ENCODE measurements around the gene SNX3. TPM values are rescaled to one million over a fixed set of nuclear protein-coding genes. Genes with fewer than 3 reads are reported as not detected.

The SNX3 gene
- total RNA-seq, 3 donors from 2014 or later = 144 to 212 (median 151) TPM

- H3K27me3 ChIP-seq = no peaks in the 10 kb centered on the region
- no peak for DNase-seq (ENCODE audit: low spot score in 2 of 2)
- TF ChIP-seq POLR2AphosphoS5 (IDR thresholded peaks at IDR 0.05) (no peak), CTCF (IDR thresholded peaks at IDR 0.05) (no peak), POLR2A (IDR thresholded peaks at IDR 0.05) (no peak)
- H3K4me1 ChIP-seq = peaks cover 0 to 3% of the 10 kb centered on the region in 2 donors
- no peak overlapping the region for H3K27ac ChIP-seq
- no peaks in the 10 kb centered on the region for H3K36me3 ChIP-seq
- no peak overlapping the region for H3K4me3 ChIP-seq
- intact Hi-C loops (cut with DNase I; ENCODE audit: low total_unique reads) = no loop called here
- H3K9me3 ChIP-seq = no peaks in the 10 kb centered on the region
Observed at GRCh38 chr6:108263371-108263770, 2.5 kb upstream of the SNX3 start.

DNA sequence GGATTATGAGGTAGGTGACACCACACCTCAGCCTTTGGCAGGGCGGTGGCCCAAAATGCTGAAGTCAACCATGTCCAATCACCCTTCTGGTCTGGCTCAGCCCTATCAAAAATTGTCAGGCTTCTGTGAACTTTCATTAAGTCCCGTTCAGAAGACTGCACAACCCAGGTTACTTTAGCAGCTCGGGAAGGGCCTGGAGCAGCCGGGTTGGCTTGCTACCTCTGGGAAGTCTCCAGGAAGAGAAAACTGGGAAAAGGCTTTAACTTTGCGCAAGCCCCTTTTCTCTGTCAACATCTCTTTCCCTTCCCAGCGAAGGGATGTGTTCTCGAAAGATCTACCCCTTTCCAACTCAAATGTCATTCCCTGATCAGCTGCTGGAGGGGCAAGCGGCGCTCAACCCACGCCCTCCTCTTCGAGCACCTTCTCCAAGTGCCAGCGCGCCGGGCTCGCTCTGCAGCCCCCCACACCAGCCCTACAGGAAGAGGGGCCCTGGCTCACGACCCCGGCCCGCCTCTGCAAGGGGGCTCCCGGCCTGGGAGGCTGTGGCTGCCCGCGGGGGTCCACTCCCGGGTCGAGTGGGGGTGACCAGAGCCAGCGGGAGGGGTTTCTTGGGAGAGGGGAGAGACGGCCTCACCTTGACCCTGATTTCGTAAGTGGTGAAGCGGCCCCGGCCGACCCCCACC, 573 bp downstream of the SNX3 start:
- peak overlapping the region; percentile 98 to 100 for H3K27ac ChIP-seq
- peaks cover 0 to 3% of the 10 kb centered on the region in 2 donors for H3K4me1 ChIP-seq
- intact Hi-C loops (cut with DNase I; ENCODE audit: low total_unique reads) = no loop called here
- no peaks in the 10 kb centered on the region for H3K36me3 ChIP-seq
- peak overlapping the region; percentile 96 to 100 (median 97) for H3K4me3 ChIP-seq
- TF ChIP-seq CTCF (IDR thresholded peaks at IDR 0.05) = no peak
- no peak for TF ChIP-seq POLR2AphosphoS5 (IDR thresholded peaks at IDR 0.05)
- TF ChIP-seq POLR2A (IDR thresholded peaks at IDR 0.05) = no peak
- H3K27me3 ChIP-seq = no peaks in the 10 kb centered on the region
- H3K9me3 ChIP-seq = no peaks in the 10 kb centered on the region
- DNase-seq (ENCODE audit: low spot score in 2 of 2) = peak in 1 of 2 donors; percentile 26

GRCh38 chr6:108254433-108255410, 6.1 kb downstream of the SNX3 start:
- TF ChIP-seq CTCF (IDR thresholded peaks at IDR 0.05) (no peak), POLR2A (IDR thresholded peaks at IDR 0.05) (no peak), POLR2AphosphoS5 (IDR thresholded peaks at IDR 0.05) (no peak)
- H3K9me3 ChIP-seq = no peaks in the 10 kb centered on the region
- no peak overlapping the region for H3K27ac ChIP-seq
- H3K4me1 ChIP-seq = peaks cover 0 to 3% of the 10 kb centered on the region in 2 donors
- intact Hi-C loops (cut with DNase I; ENCODE audit: low total_unique reads) = no loop called here
- DNase-seq (ENCODE audit: low spot score in 2 of 2) = no peak
- H3K4me3 ChIP-seq = no peak overlapping the region
- H3K36me3 ChIP-seq = no peaks in the 10 kb centered on the region
- no peaks in the 10 kb centered on the region for H3K27me3 ChIP-seq

- no peaks in the 10 kb centered on the region for H3K4me1 ChIP-seq
Observed at GRCh38 chr6:108253241-108253640, 7.6 kb downstream of the SNX3 start.

More at GRCh38 chr6:108253241-108253640, 7.6 kb downstream of the SNX3 start:
- TF ChIP-seq CTCF (IDR thresholded peaks at IDR 0.05) (no peak), POLR2AphosphoS5 (IDR thresholded peaks at IDR 0.05) (no peak), POLR2A (IDR thresholded peaks at IDR 0.05) (no peak)
- intact Hi-C loops (cut with DNase I; ENCODE audit: low total_unique reads) = no loop called here
- H3K36me3 ChIP-seq = no peaks in the 10 kb centered on the region
- H3K27me3 ChIP-seq = no peaks in the 10 kb centered on the region
- DNase-seq (ENCODE audit: low spot score in 2 of 2) = no peak
- no peaks in the 10 kb centered on the region for H3K9me3 ChIP-seq
- H3K27ac ChIP-seq = no peak overlapping the region
- no peak overlapping the region for H3K4me3 ChIP-seq
